Esophagus squamous epithelium (tissue), 4 donors: ENCODE data around the gene OCRL.

Experiments
- POLR2A ChIP-seq, 4 donors: fragments of 450-650 bp; IDR thresholded peaks; one replicate each; pipeline ENCODE4 v1.6.1; 2017; ENCODE audit warnings: antibody characterized with exemption in 4 of 4, mild to moderate bottlenecking in 4 of 4, moderate library complexity in 3 of 4
- TF ChIP-seq, protein P1 (sequence below), 6 experiments: fragments of 450-650 bp in 4 of 6; fragments of 200-600 bp in 2 of 6; sonication (generic) in 2 of 6; IDR thresholded peaks; one replicate each; pipeline ENCODE4 v1.5.1; 2016 to 2019; ENCODE audit warnings: antibody characterized with exemption in 6 of 6, mild to moderate bottlenecking in 4 of 6, moderate library complexity in 4 of 6

DNA sequence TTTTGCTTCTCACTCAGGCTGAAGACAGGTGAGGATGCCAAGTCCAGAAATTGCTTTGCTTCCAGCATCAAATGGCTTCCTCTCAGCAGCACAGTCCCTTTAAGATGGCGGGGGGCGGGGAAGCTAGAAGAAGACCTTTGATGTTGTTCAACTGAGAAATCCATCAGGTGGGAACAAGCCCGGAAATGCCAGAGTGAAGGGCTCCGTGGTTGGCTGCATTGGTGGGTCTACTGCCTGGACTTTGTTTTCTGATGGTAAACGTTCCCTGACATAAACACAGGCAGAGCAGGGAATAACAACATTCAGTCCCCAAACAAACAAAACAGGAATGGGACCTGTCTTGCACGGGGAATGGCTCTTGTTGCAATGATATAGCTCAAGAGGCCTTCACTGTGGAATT is 77.4 kb downstream of the OCRL start:
- TF ChIP-seq, protein P1, sequence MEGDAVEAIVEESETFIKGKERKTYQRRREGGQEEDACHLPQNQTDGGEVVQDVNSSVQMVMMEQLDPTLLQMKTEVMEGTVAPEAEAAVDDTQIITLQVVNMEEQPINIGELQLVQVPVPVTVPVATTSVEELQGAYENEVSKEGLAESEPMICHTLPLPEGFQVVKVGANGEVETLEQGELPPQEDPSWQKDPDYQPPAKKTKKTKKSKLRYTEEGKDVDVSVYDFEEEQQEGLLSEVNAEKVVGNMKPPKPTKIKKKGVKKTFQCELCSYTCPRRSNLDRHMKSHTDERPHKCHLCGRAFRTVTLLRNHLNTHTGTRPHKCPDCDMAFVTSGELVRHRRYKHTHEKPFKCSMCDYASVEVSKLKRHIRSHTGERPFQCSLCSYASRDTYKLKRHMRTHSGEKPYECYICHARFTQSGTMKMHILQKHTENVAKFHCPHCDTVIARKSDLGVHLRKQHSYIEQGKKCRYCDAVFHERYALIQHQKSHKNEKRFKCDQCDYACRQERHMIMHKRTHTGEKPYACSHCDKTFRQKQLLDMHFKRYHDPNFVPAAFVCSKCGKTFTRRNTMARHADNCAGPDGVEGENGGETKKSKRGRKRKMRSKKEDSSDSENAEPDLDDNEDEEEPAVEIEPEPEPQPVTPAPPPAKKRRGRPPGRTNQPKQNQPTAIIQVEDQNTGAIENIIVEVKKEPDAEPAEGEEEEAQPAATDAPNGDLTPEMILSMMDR (IDR thresholded peaks at IDR 0.05) = no peak
- no peak for TF ChIP-seq POLR2A (IDR thresholded peaks at IDR 0.05)
